HepG2 (cell line): ENCODE results near the gene GLCE. TPM values are rescaled to one million over a fixed set of nuclear protein-coding genes. Genes with fewer than 3 reads are reported as not detected.
A peak's percentile ranks its signal among the peaks of the same experiment; 100 is the strongest.

Source experiments
- ADNP ChIP-seq: sonication (generic); formaldehyde crosslinking; IDR thresholded peaks from 2 replicates; pipeline ENCODE4 v1.4.0; 2020; ENCODE audit warnings: missing genetic modification reagents
- ARNT ChIP-seq: fragments of 450-650 bp; IDR thresholded peaks from 2 replicates; pipeline ENCODE4 v1.6.1; 2017
- ETV5 ChIP-seq: IDR thresholded peaks from 2 replicates; pipeline ENCODE4 v1.6.1; 2018; ENCODE audit warnings: missing biosample characterization, missing genetic modification reagents, inconsistent platforms, borderline replicate concordance
- FOXP1 ChIP-seq, 2 experiments: fragments of 450-650 bp in 1 of 2; IDR thresholded peaks; 2 replicates each; pipeline ENCODE4 v1.6.1; 2017 to 2018; ENCODE audit warnings: antibody characterized with exemption in 1 of 2
- GABPA ChIP-seq, 2 experiments: IDR thresholded peaks; 2 replicates each; pipeline ENCODE4 v1.6.1; 2011 to 2016; ENCODE audit warnings: low read depth in 2 of 2, low read length in 1 of 2, missing biosample characterization in 1 of 2, missing genetic modification characterization in 1 of 2
- HNF1B ChIP-seq: sonication (generic); formaldehyde crosslinking; IDR thresholded peaks from 2 replicates; pipeline ENCODE4 v1.5.1; 2020; ENCODE audit warnings: mild to moderate bottlenecking, moderate library complexity, missing genetic modification reagents
- MAFF ChIP-seq: IDR thresholded peaks from 2 replicates; pipeline ENCODE4 v1.6.1; 2011; ENCODE audit warnings: low read depth, low read length, improper control_type of control experiment
- NR2F6 ChIP-seq, 2 experiments: IDR thresholded peaks; 2 replicates each; pipeline ENCODE4 v1.6.1; 2016; ENCODE audit warnings: antibody characterized with exemption in 1 of 2, mild to moderate bottlenecking in 1 of 2
- PAXIP1 ChIP-seq: sonication (generic); formaldehyde crosslinking; conservative IDR thresholded peaks from 2 replicates; pipeline ENCODE4 v1.4.0; 2020; ENCODE audit warnings: mild to moderate bottlenecking, missing genetic modification reagents, moderate library complexity
- PRDM10 ChIP-seq: sonication (generic); formaldehyde crosslinking; IDR thresholded peaks from 2 replicates; pipeline ENCODE4 v1.4.0; 2020; ENCODE audit warnings: low read depth, missing genetic modification reagents
- RARA ChIP-seq: IDR thresholded peaks from 2 replicates; pipeline ENCODE4 v1.6.1; 2016; ENCODE audit warnings: missing genetic modification reagents, missing compliant biosample characterization
- SIN3B ChIP-seq: fragments of 150-350 bp; IDR thresholded peaks from 2 replicates; pipeline ENCODE4 v1.6.1; 2014; ENCODE audit warnings: low read length
- TBP ChIP-seq: sonication (generic); formaldehyde crosslinking; IDR thresholded peaks from 2 replicates; pipeline ENCODE4 v1.5.0; 2020; ENCODE audit warnings: missing genetic modification reagents
- YEATS2 ChIP-seq: sonication (generic); formaldehyde crosslinking; IDR thresholded peaks from 2 replicates; pipeline ENCODE4 v1.4.0; 2020; ENCODE audit warnings: missing genetic modification reagents, borderline replicate concordance
- ZNF124 ChIP-seq: sonication (generic); formaldehyde crosslinking; IDR thresholded peaks from 2 replicates; pipeline ENCODE4 v1.4.0; 2020; ENCODE audit warnings: missing genetic modification reagents
- ZNF326 ChIP-seq: sonication (generic); formaldehyde crosslinking; IDR thresholded peaks from 2 replicates; pipeline ENCODE4 v1.4.0; 2020; ENCODE audit warnings: missing genetic modification reagents, borderline replicate concordance
- ZNF335 ChIP-seq: sonication (generic); formaldehyde crosslinking; IDR thresholded peaks from 2 replicates; pipeline ENCODE4 v1.4.0; 2020; ENCODE audit warnings: missing genetic modification reagents
- ZNF337 ChIP-seq: sonication (generic); formaldehyde crosslinking; IDR thresholded peaks from 2 replicates; pipeline ENCODE4 v1.5.1; 2020; ENCODE audit warnings: missing genetic modification reagents, low read depth, mild to moderate bottlenecking, borderline replicate concordance
- ZNF430 ChIP-seq: sonication (generic); formaldehyde crosslinking; IDR thresholded peaks from 2 replicates; pipeline ENCODE4 v1.9.0; 2021; ENCODE audit warnings: mild to moderate bottlenecking, missing genetic modification reagents
- ZNF570 ChIP-seq: sonication (generic); formaldehyde crosslinking; IDR thresholded peaks from 2 replicates; pipeline ENCODE4 v1.4.0; 2020; ENCODE audit warnings: mild to moderate bottlenecking, missing genetic modification reagents, borderline replicate concordance
- ZNF746 ChIP-seq: sonication (generic); formaldehyde crosslinking; IDR thresholded peaks from 2 replicates; pipeline ENCODE4 v1.8.0; 2022; ENCODE audit warnings: mild to moderate bottlenecking, missing genetic modification reagents
- ZNF841 ChIP-seq: sonication (generic); formaldehyde crosslinking; IDR thresholded peaks from 2 replicates; pipeline ENCODE4 v1.8.1; 2023; ENCODE audit warnings: missing genetic modification reagents, borderline replicate concordance
- polyA plus RNA-seq, 8 experiments: library from polyadenylated mRNA; depleted of rRNA in 3 of 8; stranded (reverse) in 7 of 8; unstranded in 1 of 8; fragments of >200 nt; fragmentation: Illumina TruSeq in 4 of 8; extraction: Trizol in 4 of 8; gene quantifications; 2 replicates each; pipeline versions ENCODE4 v1.2.1 to v1.2.3, GENCODE V29; 2011 to 2016; ENCODE audit warnings: low read depth in 4 of 8, missing spikeins in 1 of 8, mixed read lengths in 1 of 8; ENCODE audit not compliant: insufficient read depth in 1 of 8
- total RNA-seq, 5 experiments: library from RNA; depleted of rRNA; stranded (reverse); fragments of >200 nt; fragmentation: Illumina TruSeq; extraction: Trizol; gene quantifications; 2 replicates each; pipeline ENCODE4 v1.2.3, GENCODE V29; 2016; ENCODE audit warnings: low read depth in 1 of 5

The GLCE gene
- total and polyA plus RNA-seq, 2 of the 13 experiments (the other 11 are each of a cell fraction or from before 2014, with no cell fraction given) = 12.9 to 23.4 TPM

- no peak for TF ChIP-seq ZNF841 (CRISPR knock-in tag)
- peak; percentile 33 for TF ChIP-seq PAXIP1
- peak; percentile 78; the same call in 1 of the 2 replicates for TF ChIP-seq ETV5
- no peak for TF ChIP-seq ZNF124 (CRISPR knock-in tag)
- no peak for TF ChIP-seq ZNF570
- peak; percentile 70 for TF ChIP-seq RARA (CRISPR knock-in tag)
- TF ChIP-seq YEATS2 (CRISPR knock-in tag) = no peak; the same call in 1 of the 2 replicates
- TF ChIP-seq GABPA (IDR thresholded peaks at IDR 0.05; ENCODE audit: low read depth, low read length) = no peak
- peak; percentile 70 for TF ChIP-seq GABPA (CRISPR knock-in tag; IDR thresholded peaks at IDR 0.05; ENCODE audit: low read depth)
- no peak for TF ChIP-seq ZNF337
- TF ChIP-seq ARNT = no peak
- no peak for TF ChIP-seq NR2F6 (IDR thresholded peaks at IDR 0.05)
- peak; percentile 60 for TF ChIP-seq NR2F6 (CRISPR knock-in tag; IDR thresholded peaks at IDR 0.05)
- no peak for TF ChIP-seq HNF1B
- TF ChIP-seq MAFF = no peak
- TF ChIP-seq TBP (CRISPR knock-in tag) = no peak
- TF ChIP-seq ZNF326 (CRISPR knock-in tag) = no peak
- peak; percentile 24; the same call in 1 of the 2 replicates for TF ChIP-seq ADNP (CRISPR knock-in tag)
- TF ChIP-seq FOXP1 (IDR thresholded peaks at IDR 0.05) = no peak
- peak; percentile 36; the same call in 1 of the 2 replicates for TF ChIP-seq FOXP1 (CRISPR knock-in tag; IDR thresholded peaks at IDR 0.05)
- no peak for TF ChIP-seq SIN3B
- TF ChIP-seq ZNF746 = peak; percentile 47; the same call in 1 of the 2 replicates
- TF ChIP-seq PRDM10 (CRISPR knock-in tag) = no peak
- TF ChIP-seq ZNF430 (CRISPR knock-in tag) = no peak
- TF ChIP-seq ZNF335 (CRISPR knock-in tag) = peak; percentile 48; the same call in 1 of the 2 replicates
These were observed 144.9 kb downstream of the GLCE start (continued) for GRCh38 chr15:69305204-69305931.
